ENCODE measurements around the gene COG5. TPM values are rescaled to one million over a fixed set of nuclear protein-coding genes. Genes with fewer than 3 reads are reported as not detected.
"Not testable (repeated sequence)": the region's sequence is repeated elsewhere in the genome, so short reads cannot be mapped to it uniquely, and the experiment has no call there.

Gene COG5
- total RNA-seq, 2 experiments from 2014 or later, result 38.9 to 40.7 TPM

- intact Hi-C loops (cut with micrococcal nuclease), result no loop called here
- POLR2A ChIA-PET, result no interaction called here
Measured at GRCh38 chr7:107570298-107570697, 6.6 kb upstream of the COG5 start.

GRCh38 chr7:107564553-107565298 is 1.0 kb upstream of the COG5 start:
- H3K4me3 Mint-ChIP-seq, result peak overlapping the region; percentile 92
- H3K4me1 Mint-ChIP-seq (ENCODE audit: low read depth), result peaks cover 50% of the 10 kb centered on the region
- no peaks in the 10 kb centered on the region for H3K27me3 Mint-ChIP-seq
- intact Hi-C loops (cut with micrococcal nuclease), result loop anchor here (1.0 to 5.0 kb wide), 7 partner anchors 16 to 697 kb away; partner anchors contain the start of genes BCAP29, DLD, PIK3CG and SLC26A4
- ChIA-PET CTCF (interaction anchor here (1.1 to 2.1 kb wide), 8 partner anchors 12 to 418 kb away, joined by 3 to 11 read pairs (median 4); partner anchors contain the start of gene CBLL1), POLR2A (interaction anchor here (1.7 to 2.1 kb wide), 3 partner anchors 15 to 395 kb away, joined by 8 to 14 read pairs (median 9); partner anchors contain the start of genes CBLL1 and HBP1)
- H3K36me3 Mint-ChIP-seq, result peaks cover 7% of the 10 kb centered on the region
- H3K9me3 Mint-ChIP-seq, result no peaks in the 10 kb centered on the region
- no peak for DNase-seq
- peak overlapping the region; percentile 90 for H3K27ac Mint-ChIP-seq

More at GRCh38 chr7:107570298-107570697, 6.6 kb upstream of the COG5 start:
- Mint-ChIP-seq H3K27ac (no peak overlapping the region), H3K9me3 (no peaks in the 10 kb centered on the region), H3K4me1 (ENCODE audit: low read depth) (peaks cover 4% of the 10 kb centered on the region), H3K27me3 (no peaks in the 10 kb centered on the region), H3K4me3 (no peak overlapping the region), H3K36me3 (peaks cover 14% of the 10 kb centered on the region)
- CTCF ChIA-PET, result no interaction called here
- DNase-seq, result no peak

GRCh38 chr7:107563081-107563774 is 492 bp downstream of the COG5 start:
- Mint-ChIP-seq H3K4me3 (peak overlapping the region; percentile 92), H3K9me3 (no peaks in the 10 kb centered on the region), H3K27ac (peak overlapping the region; percentile 90), H3K4me1 (ENCODE audit: low read depth) (peaks cover 58% of the 10 kb centered on the region), H3K36me3 (peaks cover 9% of the 10 kb centered on the region), H3K27me3 (no peaks in the 10 kb centered on the region)
- CTCF ChIA-PET, result interaction anchor here (0.7 to 2.0 kb wide), 7 partner anchors 22 to 416 kb away, joined by 3 to 11 read pairs (median 3); partner anchors contain the start of gene CBLL1
- DNase-seq, result no peak
- intact Hi-C loops (cut with micrococcal nuclease), result loop anchor here (1.0 to 5.0 kb wide), 6 partner anchors 164 to 696 kb away; partner anchors contain the start of gene PIK3CG
- POLR2A ChIA-PET, result interaction anchor here (0.6 to 2.1 kb wide), 7 partner anchors 16 to 394 kb away, joined by 3 to 14 read pairs (median 4); partner anchors contain the start of genes CBLL1, HBP1 and SLC26A4

GRCh38 chr7:107560898-107561516 is 2.7 kb downstream of the COG5 start:
- Mint-ChIP-seq H3K4me1 (ENCODE audit: low read depth) (peaks cover 60% of the 10 kb centered on the region), H3K27me3 (no peaks in the 10 kb centered on the region), H3K27ac (peak overlapping the region; percentile 49), H3K36me3 (peaks cover 14% of the 10 kb centered on the region), H3K9me3 (no peaks in the 10 kb centered on the region), H3K4me3 (peak overlapping the region; percentile 49)
- ChIA-PET CTCF (interaction anchor here (0.6 to 1.0 kb wide), 2 partner anchors 21 to 25 kb away, joined by 3 read pairs; no protein-coding TSS in a partner anchor), POLR2A (no interaction called here)
- intact Hi-C loops (cut with micrococcal nuclease), result loop anchor here (2.0 to 5.0 kb wide), 5 partner anchors 98 to 694 kb away; partner anchors contain the start of gene PIK3CG
- DNase-seq, result no peak

- ChIA-PET POLR2A (no interaction called here), CTCF (interaction anchor here (1.6 kb wide), 1 partner anchor 183 kb away, joined by 4 read pairs; no protein-coding TSS in a partner anchor)
- Mint-ChIP-seq H3K27ac (peak overlapping the region; percentile 49), H3K4me3 (no peak overlapping the region), H3K9me3 (no peaks in the 10 kb centered on the region), H3K4me1 (ENCODE audit: low read depth) (peaks cover 63% of the 10 kb centered on the region), H3K27me3 (no peaks in the 10 kb centered on the region), H3K36me3 (peaks cover 25% of the 10 kb centered on the region)
- DNase-seq, result no peak
- intact Hi-C loops (cut with micrococcal nuclease), result loop anchor here (2.0 to 5.0 kb wide), 5 partner anchors 97 to 693 kb away; partner anchors contain the start of gene PIK3CG
Measured at GRCh38 chr7:107559864-107560263, 3.9 kb downstream of the COG5 start.

GRCh38 chr7:107555893-107556292 is 7.8 kb downstream of the COG5 start:
- CTCF ChIA-PET, result no interaction called here
- intact Hi-C loops (cut with micrococcal nuclease), result no loop called here
- Mint-ChIP-seq H3K4me1 (ENCODE audit: low read depth) (peaks cover 50% of the 10 kb centered on the region), H3K4me3 (no peak overlapping the region), H3K27me3 (no peaks in the 10 kb centered on the region), H3K27ac (no peak overlapping the region), H3K9me3 (no peaks in the 10 kb centered on the region), H3K36me3 (peaks cover 35% of the 10 kb centered on the region)
- POLR2A ChIA-PET, result no interaction called here
- no peak for DNase-seq

- ChIA-PET POLR2A (no interaction called here), CTCF (interaction anchor here (1.4 kb wide), 1 partner anchor 323 kb away, joined by 3 read pairs; no protein-coding TSS in a partner anchor)
- Mint-ChIP-seq H3K36me3 (peaks cover 40% of the 10 kb centered on the region), H3K27me3 (no peaks in the 10 kb centered on the region), H3K4me1 (ENCODE audit: low read depth) (peaks cover 35% of the 10 kb centered on the region), H3K9me3 (no peaks in the 10 kb centered on the region), H3K27ac (no peak overlapping the region), H3K4me3 (no peak overlapping the region)
- no peak for DNase-seq
- intact Hi-C loops (cut with micrococcal nuclease), result no loop called here
Measured at GRCh38 chr7:107551936-107552335, 11.8 kb downstream of the COG5 start.

- H3K27me3 Mint-ChIP-seq, result no peaks in the 10 kb centered on the region
- H3K27ac Mint-ChIP-seq, result peak overlapping the region; percentile 15
- peaks cover 52% of the 10 kb centered on the region for H3K36me3 Mint-ChIP-seq
- H3K9me3 Mint-ChIP-seq, result peaks cover 14% of the 10 kb centered on the region
- ChIA-PET CTCF (no interaction called here), POLR2A (no interaction called here)
- H3K4me1 Mint-ChIP-seq (ENCODE audit: low read depth), result peaks cover 6% of the 10 kb centered on the region
- intact Hi-C loops (cut with micrococcal nuclease), result no loop called here
- H3K4me3 Mint-ChIP-seq, result no peak overlapping the region
- no peak for DNase-seq
Measured at GRCh38 chr7:107544848-107545591, 18.7 kb downstream of the COG5 start.

- H3K27ac Mint-ChIP-seq, result no peak overlapping the region
- H3K4me1 Mint-ChIP-seq (ENCODE audit: low read depth), result peaks cover 4% of the 10 kb centered on the region
- peaks cover 53% of the 10 kb centered on the region for H3K36me3 Mint-ChIP-seq
- H3K9me3 Mint-ChIP-seq, result peaks cover 14% of the 10 kb centered on the region
- CTCF ChIA-PET, result no interaction called here
- intact Hi-C loops (cut with micrococcal nuclease), result no loop called here
- POLR2A ChIA-PET, result no interaction called here
- no peak for DNase-seq
- no peaks in the 10 kb centered on the region for H3K27me3 Mint-ChIP-seq
- H3K4me3 Mint-ChIP-seq, result no peak overlapping the region
Measured at GRCh38 chr7:107543338-107543993, 20.3 kb downstream of the COG5 start.

GRCh38 chr7:107538001-107538400 is 25.7 kb downstream of the COG5 start:
- Mint-ChIP-seq H3K4me3 (no peak overlapping the region), H3K4me1 (ENCODE audit: low read depth) (peaks cover 33% of the 10 kb centered on the region), H3K36me3 (peaks cover 51% of the 10 kb centered on the region), H3K27ac (no peak overlapping the region), H3K9me3 (peaks cover 19% of the 10 kb centered on the region), H3K27me3 (no peaks in the 10 kb centered on the region)
- DNase-seq, result no peak
- intact Hi-C loops (cut with micrococcal nuclease), result no loop called here
- ChIA-PET CTCF (no interaction called here), POLR2A (no interaction called here)

- intact Hi-C loops (cut with micrococcal nuclease); H3K27me3 Mint-ChIP-seq; H3K27ac Mint-ChIP-seq; H3K4me3 Mint-ChIP-seq; CTCF ChIA-PET; DNase-seq; POLR2A ChIA-PET: not testable (repeated sequence)
- Mint-ChIP-seq H3K36me3 (peaks cover 49% of the 10 kb centered on the region), H3K9me3 (peaks cover 19% of the 10 kb centered on the region), H3K4me1 (ENCODE audit: low read depth) (peaks cover 35% of the 10 kb centered on the region)
Measured at GRCh38 chr7:107537228-107537627, 26.5 kb downstream of the COG5 start.
